ENCODE results near the gene GIT2.

DNA sequence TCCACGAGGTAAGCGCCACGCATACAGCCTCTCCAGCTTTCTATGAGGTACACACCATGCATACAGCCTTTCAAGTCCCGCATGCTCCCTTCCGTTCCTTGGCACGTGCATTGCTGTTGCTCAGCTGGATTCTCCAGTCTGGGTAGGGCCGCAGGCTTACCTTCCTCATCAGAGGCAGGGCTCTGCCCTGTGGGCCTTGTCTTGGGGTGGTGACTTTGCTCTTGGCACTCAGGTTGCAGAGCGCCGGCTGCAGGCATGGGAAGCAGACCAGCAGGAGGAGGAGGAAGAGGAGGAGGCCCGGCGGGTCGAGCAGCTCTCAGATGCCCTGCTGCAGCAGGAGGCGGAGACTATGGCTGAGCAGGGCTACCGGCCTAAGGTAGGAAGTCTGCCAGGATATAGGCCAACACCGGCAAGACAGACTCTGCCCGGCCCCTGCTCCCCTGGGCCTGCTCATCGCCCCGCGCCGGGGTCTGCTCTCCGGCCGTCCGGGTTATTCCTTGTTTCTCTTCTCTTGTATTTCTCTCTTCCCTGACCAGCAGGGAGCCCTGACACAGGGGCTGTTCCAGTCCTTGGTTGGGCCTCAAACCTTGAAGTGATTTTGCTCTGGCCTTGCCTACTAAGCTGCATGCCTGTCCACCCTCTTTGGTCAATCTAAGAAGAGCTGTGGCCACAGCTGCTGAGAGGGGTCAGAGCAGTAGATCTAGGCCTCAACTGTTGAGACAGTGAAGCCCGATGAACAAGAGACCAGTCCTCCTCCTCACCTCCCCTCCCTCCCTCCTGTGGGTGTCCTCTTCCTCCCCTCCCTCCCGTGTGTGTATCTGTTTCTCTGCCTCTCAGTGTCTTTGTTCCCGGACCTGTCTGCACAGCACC is 80.8 kb downstream of the GIT2 start:
- TF ChIP-seq, protein P1, sequence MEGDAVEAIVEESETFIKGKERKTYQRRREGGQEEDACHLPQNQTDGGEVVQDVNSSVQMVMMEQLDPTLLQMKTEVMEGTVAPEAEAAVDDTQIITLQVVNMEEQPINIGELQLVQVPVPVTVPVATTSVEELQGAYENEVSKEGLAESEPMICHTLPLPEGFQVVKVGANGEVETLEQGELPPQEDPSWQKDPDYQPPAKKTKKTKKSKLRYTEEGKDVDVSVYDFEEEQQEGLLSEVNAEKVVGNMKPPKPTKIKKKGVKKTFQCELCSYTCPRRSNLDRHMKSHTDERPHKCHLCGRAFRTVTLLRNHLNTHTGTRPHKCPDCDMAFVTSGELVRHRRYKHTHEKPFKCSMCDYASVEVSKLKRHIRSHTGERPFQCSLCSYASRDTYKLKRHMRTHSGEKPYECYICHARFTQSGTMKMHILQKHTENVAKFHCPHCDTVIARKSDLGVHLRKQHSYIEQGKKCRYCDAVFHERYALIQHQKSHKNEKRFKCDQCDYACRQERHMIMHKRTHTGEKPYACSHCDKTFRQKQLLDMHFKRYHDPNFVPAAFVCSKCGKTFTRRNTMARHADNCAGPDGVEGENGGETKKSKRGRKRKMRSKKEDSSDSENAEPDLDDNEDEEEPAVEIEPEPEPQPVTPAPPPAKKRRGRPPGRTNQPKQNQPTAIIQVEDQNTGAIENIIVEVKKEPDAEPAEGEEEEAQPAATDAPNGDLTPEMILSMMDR (IDR thresholded peaks at IDR 0.05), result no peak
- TF ChIP-seq EP300 (IDR thresholded peaks at IDR 0.05) (no peak), POLR2A (IDR thresholded peaks at IDR 0.05) (no peak)
